Measurements from ENCODE around the gene COL2A1. TPM values are rescaled to one million over a fixed set of nuclear protein-coding genes. Genes with fewer than 3 reads are reported as not detected.

Gene COL2A1
- total RNA-seq, 2 donors from 2014 or later: not detected

GRCh38 chr12:47945341-47945728 lies 58.9 kb downstream of the COL2A1 start:
- WGBS, 2 donors: 39 to 58% methylated on average over 1 of the region's 1 CpG
- Histone ChIP-seq H3K27ac (no peak overlapping the region), H3K4me3 (no peak overlapping the region), H3K36me3 (replicated peaks in 1 of 2; ENCODE audit: insufficient read depth in 1 of 2, low read depth in 2 of 2) (no peaks in the 10 kb centered on the region), H3K9me3 (no peaks in the 10 kb centered on the region), H3K4me1 (peaks cover 13% of the 10 kb centered on the region), H3K27me3 (no peaks in the 10 kb centered on the region)
- DNase-seq: no peak
- intact Hi-C loops (cut with DNase I): no loop called here
- TF ChIP-seq CTCF (IDR thresholded peaks at IDR 0.05) (no peak), POLR2A (IDR thresholded peaks at IDR 0.05) (no peak)
- ATAC-seq: no peak

- 79 to 93% methylated on average over 6 of the region's 6 CpGs for WGBS, 2 donors
- DNase-seq (no peak), ATAC-seq (no peak)
- Histone ChIP-seq H3K4me3 (no peak overlapping the region), H3K9me3 (no peaks in the 10 kb centered on the region), H3K36me3 (replicated peaks in 1 of 2; ENCODE audit: insufficient read depth in 1 of 2, low read depth in 2 of 2) (no peaks in the 10 kb centered on the region), H3K27ac (no peak overlapping the region), H3K4me1 (peaks cover 13% of the 10 kb centered on the region), H3K27me3 (no peaks in the 10 kb centered on the region)
- TF ChIP-seq CTCF (IDR thresholded peaks at IDR 0.05) (no peak), POLR2A (IDR thresholded peaks at IDR 0.05) (no peak)
- intact Hi-C loops (cut with DNase I): no loop called here
Observed at GRCh38 chr12:47944685-47945340, 59.5 kb downstream of the COL2A1 start.

- 62 to 67% methylated on average over 7 to 12 of the region's 12 CpGs for WGBS, 2 donors
- no peaks in the 10 kb centered on the region for H3K36me3 ChIP-seq (replicated peaks in 1 of 2; ENCODE audit: insufficient read depth in 1 of 2, low read depth in 2 of 2)
- DNase-seq: no peak
- intact Hi-C loops (cut with DNase I): no loop called here
- no peak overlapping the region for H3K4me3 ChIP-seq
- H3K4me1 ChIP-seq: peaks cover 7% of the 10 kb centered on the region
- TF ChIP-seq CTCF (IDR thresholded peaks at IDR 0.05) (no peak), POLR2A (IDR thresholded peaks at IDR 0.05) (no peak)
- no peak for ATAC-seq
- no peaks in the 10 kb centered on the region for H3K27me3 ChIP-seq
- no peak overlapping the region for H3K27ac ChIP-seq
- H3K9me3 ChIP-seq: no peaks in the 10 kb centered on the region
Observed at GRCh38 chr12:47943623-47944340, 60.5 kb downstream of the COL2A1 start.

- Histone ChIP-seq H3K4me3 (no peak overlapping the region), H3K9me3 (no peaks in the 10 kb centered on the region), H3K27me3 (no peaks in the 10 kb centered on the region), H3K27ac (no peak overlapping the region), H3K36me3 (replicated peaks in 1 of 2; ENCODE audit: insufficient read depth in 1 of 2, low read depth in 2 of 2) (no peaks in the 10 kb centered on the region), H3K4me1 (peaks cover 7% of the 10 kb centered on the region)
- intact Hi-C loops (cut with DNase I): no loop called here
- no peak for ATAC-seq
- WGBS, 2 donors: 51 to 59% methylated on average over 29 to 31 of the region's 31 CpGs
- no peak for DNase-seq
- TF ChIP-seq CTCF (IDR thresholded peaks at IDR 0.05) (no peak), POLR2A (IDR thresholded peaks at IDR 0.05) (no peak)
Observed at GRCh38 chr12:47942614-47943225, 61.6 kb downstream of the COL2A1 start.
